BLaER1 treated with 17β-estradiol and CSF1 and Interleukin-3, amounts not matched to agents 10 nM and 100 nM (cell line): Measurements from ENCODE around the gene DNAH3.
"Not testable (repeated sequence)": the region's sequence is repeated elsewhere in the genome, so short reads cannot be mapped to it uniquely, and the experiment has no call there.

ENCODE experiments used
- H3K27ac ChIP-seq, 11 experiments: shearing (Covaris generic); formaldehyde crosslinking; 2 replicates each; pipeline ENCODE4 v1.8.1; 2022
- H3K27me3 ChIP-seq, 11 experiments: shearing (Covaris generic); formaldehyde crosslinking; 2 replicates each; pipeline ENCODE4 v1.8.1; 2022
- H3K36me3 ChIP-seq, 11 experiments: shearing (Covaris generic); formaldehyde crosslinking; 2 replicates each; pipeline ENCODE4 v1.8.1; 2022
- H3K4me1 ChIP-seq, 10 experiments: shearing (Covaris generic); formaldehyde crosslinking; 2 replicates each; pipeline ENCODE4 v1.8.1; 2022
- H3K4me2 ChIP-seq, 11 experiments: shearing (Covaris generic); formaldehyde crosslinking; 2 replicates each; pipeline ENCODE4 v1.8.1; 2022
- H3K4me3 ChIP-seq, 10 experiments: shearing (Covaris generic); formaldehyde crosslinking; 2 replicates each; pipeline ENCODE4 v1.8.1; 2022
- H3K9ac ChIP-seq, 11 experiments: shearing (Covaris generic); formaldehyde crosslinking; 2 replicates each; pipeline ENCODE4 v1.8.1; 2022
- H3K9me3 ChIP-seq, 11 experiments: shearing (Covaris generic); formaldehyde crosslinking; replicated peaks in 1 of 11; 2 replicates each; pipeline ENCODE4 v1.8.1; 2022
- H4K20me1 ChIP-seq, 11 experiments: shearing (Covaris generic); formaldehyde crosslinking; 2 replicates each; pipeline ENCODE4 v1.8.1; 2022
- Cebpa-rat ChIP-seq, 11 experiments: shearing (Covaris generic); IDR thresholded peaks; 2 replicates each; pipeline ENCODE4 v1.8.1; 2022

Gene DNAH3

GRCh38 chr16:21156767-21157467 lies 6.3 kb upstream of the DNAH3 start:
- no peak overlapping the region for H3K4me2 ChIP-seq
- no peak overlapping the region for H3K9ac ChIP-seq

GRCh38 chr16:21156011-21156410 lies 5.4 kb upstream of the DNAH3 start:
- H3K9me3 ChIP-seq, H3K9ac ChIP-seq: not testable (repeated sequence)
- peaks cover 0 to 14% (median 0%) of the 10 kb centered on the region in 11 experiments; a peak in 3 of 22 replicates for H4K20me1 ChIP-seq

More at GRCh38 chr16:21156767-21157467, 6.3 kb upstream of the DNAH3 start:
- peaks cover 10 to 13% (median 12%) of the 10 kb centered on the region in 11 experiments; a peak in 20 of 22 replicates for H3K36me3 ChIP-seq
- H3K27me3 ChIP-seq: no peaks in the 10 kb centered on the region
- peaks cover 16 to 27% (median 23%) of the 10 kb centered on the region in 10 experiments for H3K4me1 ChIP-seq
- H3K27ac ChIP-seq: no peak overlapping the region
- peaks cover 0 to 19% (median 0%) of the 10 kb centered on the region in 11 experiments; a peak in 3 of 22 replicates for H4K20me1 ChIP-seq
- 0 out of 22 replicates have a peak, but pooled peaks cover 0 to 4% (median 0%) of the 10 kb centered on the region in 11 experiments for H3K9me3 ChIP-seq
- TF ChIP-seq Cebpa-rat (IDR thresholded peaks at IDR 0.05): no peak
- H3K4me3 ChIP-seq: no peak overlapping the region

GRCh38 chr16:21153124-21153729 lies 2.6 kb upstream of the DNAH3 start:
- H3K4me3 ChIP-seq, H3K9me3 ChIP-seq, H3K36me3 ChIP-seq, H3K27me3 ChIP-seq, H3K4me2 ChIP-seq, H3K9ac ChIP-seq, H3K27ac ChIP-seq, H4K20me1 ChIP-seq: not testable (repeated sequence)
- peaks cover 7 to 16% (median 12%) of the 10 kb centered on the region in 10 experiments for H3K4me1 ChIP-seq

More at GRCh38 chr16:21156011-21156410, 5.4 kb upstream of the DNAH3 start:
- not testable (repeated sequence) for H3K27ac ChIP-seq, H3K4me3 ChIP-seq, H3K27me3 ChIP-seq, H3K4me2 ChIP-seq, H3K36me3 ChIP-seq
- H3K4me1 ChIP-seq: peaks cover 16 to 27% (median 23%) of the 10 kb centered on the region in 10 experiments

GRCh38 chr16:21152160-21153030 lies 1.7 kb upstream of the DNAH3 start:
- not testable (repeated sequence) for H3K4me3 ChIP-seq, H4K20me1 ChIP-seq, H3K27me3 ChIP-seq, H3K4me2 ChIP-seq, H3K4me1 ChIP-seq, H3K9ac ChIP-seq, H3K9me3 ChIP-seq, H3K27ac ChIP-seq, H3K36me3 ChIP-seq

- no peaks in the 10 kb centered on the region for H3K36me3 ChIP-seq
- H4K20me1 ChIP-seq: no peaks in the 10 kb centered on the region
- no peaks in the 10 kb centered on the region for H3K27me3 ChIP-seq
- H3K9ac ChIP-seq: no peak overlapping the region
- H3K27ac ChIP-seq: no peak overlapping the region
- no peak for TF ChIP-seq Cebpa-rat (IDR thresholded peaks at IDR 0.05)
- H3K4me1 ChIP-seq: peaks cover 0 to 7% (median 5%) of the 10 kb centered on the region in 10 experiments; a peak in 11 of 20 replicates
- peaks cover 0 to 12% (median 6%) of the 10 kb centered on the region in 11 experiments; a peak in 9 of 22 replicates for H3K9me3 ChIP-seq
- no peak overlapping the region for H3K4me2 ChIP-seq
- no peak overlapping the region for H3K4me3 ChIP-seq
Measured at GRCh38 chr16:21145738-21146137, 4.9 kb downstream of the DNAH3 start.

GRCh38 chr16:21134053-21134452 lies 16.6 kb downstream of the DNAH3 start:
- Histone ChIP-seq H4K20me1 (no peaks in the 10 kb centered on the region), H3K9ac (no peak overlapping the region), H3K9me3 (no peaks in the 10 kb centered on the region), H3K27me3 (no peaks in the 10 kb centered on the region), H3K27ac (no peak overlapping the region), H3K4me1 (0 out of 20 replicates have a peak, but pooled peaks cover 0 to 3% (median 0%) of the 10 kb centered on the region in 10 experiments), H3K4me3 (no peak overlapping the region), H3K4me2 (no peak overlapping the region), H3K36me3 (no peaks in the 10 kb centered on the region)
- no peak for TF ChIP-seq Cebpa-rat (IDR thresholded peaks at IDR 0.05)

- Histone ChIP-seq H3K27ac (no peak overlapping the region), H4K20me1 (no peaks in the 10 kb centered on the region), H3K4me1 (0 out of 20 replicates have a peak, but pooled peaks cover 0 to 3% (median 0%) of the 10 kb centered on the region in 10 experiments), H3K36me3 (no peaks in the 10 kb centered on the region), H3K27me3 (no peaks in the 10 kb centered on the region), H3K9me3 (no peaks in the 10 kb centered on the region), H3K9ac (no peak overlapping the region), H3K4me3 (no peak overlapping the region), H3K4me2 (no peak overlapping the region; a peak in 1 of 22 replicates)
- no peak for TF ChIP-seq Cebpa-rat (IDR thresholded peaks at IDR 0.05)
Measured at GRCh38 chr16:21130811-21131210, 19.8 kb downstream of the DNAH3 start.

- Histone ChIP-seq H3K9ac (no peak overlapping the region), H3K4me3 (no peak overlapping the region), H4K20me1 (no peaks in the 10 kb centered on the region), H3K27me3 (no peaks in the 10 kb centered on the region), H3K4me1 (0 out of 20 replicates have a peak, but pooled peaks cover 0 to 3% (median 0%) of the 10 kb centered on the region in 10 experiments), H3K4me2 (no peak overlapping the region), H3K36me3 (no peaks in the 10 kb centered on the region), H3K9me3 (no peaks in the 10 kb centered on the region), H3K27ac (no peak overlapping the region)
- no peak for TF ChIP-seq Cebpa-rat (IDR thresholded peaks at IDR 0.05)
Measured at GRCh38 chr16:21128991-21129390, 21.7 kb downstream of the DNAH3 start.

GRCh38 chr16:21126518-21126917 lies 24.1 kb downstream of the DNAH3 start:
- TF ChIP-seq Cebpa-rat (IDR thresholded peaks at IDR 0.05): no peak

More at GRCh38 chr16:21126518-21126917, 24.1 kb downstream of the DNAH3 start:
- Histone ChIP-seq H3K4me2 (no peak overlapping the region), H3K4me1 (0 out of 20 replicates have a peak, but pooled peaks cover 0 to 3% (median 0%) of the 10 kb centered on the region in 10 experiments), H4K20me1 (no peaks in the 10 kb centered on the region), H3K9me3 (no peaks in the 10 kb centered on the region), H3K9ac (no peak overlapping the region), H3K27ac (no peak overlapping the region), H3K4me3 (no peak overlapping the region), H3K27me3 (no peaks in the 10 kb centered on the region), H3K36me3 (no peaks in the 10 kb centered on the region)
